Stimulated activated CD8-positive, alpha-beta memory T cell treated with anti-CD3 and anti-CD28 coated beads, Interleukin-12 subunit alpha, Interleukin-12 subunit beta, amount 100 ng/mL, for 24 hours (primary cell): ENCODE measurements around the gene PCNX3.
A peak's percentile ranks its signal among the peaks of the same experiment; 100 is the strongest.

ENCODE experiments used
- DNase-seq: peaks from one replicate; pipeline ENCODE4 v3.0.0-alpha.2; 2020; ENCODE audit errors: extremely low read depth

Gene PCNX3

DNA sequence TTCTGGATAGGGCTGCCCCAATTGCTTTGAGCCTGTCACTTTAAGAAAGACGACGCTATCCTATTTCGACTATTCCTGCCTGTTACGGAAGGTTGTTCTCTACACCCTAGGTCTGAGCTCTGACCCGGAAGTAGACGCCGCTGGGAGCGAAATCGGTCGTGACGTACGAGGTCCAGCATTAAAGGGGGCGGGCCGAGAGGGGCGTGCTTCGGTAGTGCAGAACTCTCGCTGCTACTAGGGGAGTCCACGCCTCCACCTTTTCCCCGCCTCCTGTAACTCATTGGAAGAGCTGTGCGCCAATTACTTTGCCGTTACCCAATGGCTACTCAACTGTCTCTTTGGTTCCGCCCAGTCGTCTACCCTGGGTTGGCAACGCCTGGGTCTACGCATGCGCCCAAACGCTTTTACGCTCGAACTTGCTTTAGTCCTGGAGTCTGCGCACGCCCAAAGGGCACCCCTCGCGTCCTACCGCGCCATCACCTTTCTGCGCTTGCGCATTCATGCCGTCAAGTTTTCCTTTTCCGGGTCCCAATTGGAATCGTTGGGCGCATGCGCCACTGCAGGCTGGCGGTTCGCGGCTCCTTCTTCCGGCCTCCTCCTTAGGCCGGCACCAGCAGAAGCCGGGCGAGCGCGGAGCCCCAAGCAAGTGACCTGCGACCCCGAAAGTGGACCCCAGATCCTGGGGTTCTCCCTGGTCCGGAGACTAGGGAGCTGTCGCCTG lies at the start of gene PCNX3:
Gene PCNX3 (plus strand): TSS at position 548 of the 721 bp plus-strand sequence. CDS start 536 bp downstream, outside the sequence.
- DNase-seq = peak; percentile 99

GRCh38 chr11:65569164-65569972 lies 46.2 kb upstream of the PCNX3 start:
- no peak for DNase-seq

DNA sequence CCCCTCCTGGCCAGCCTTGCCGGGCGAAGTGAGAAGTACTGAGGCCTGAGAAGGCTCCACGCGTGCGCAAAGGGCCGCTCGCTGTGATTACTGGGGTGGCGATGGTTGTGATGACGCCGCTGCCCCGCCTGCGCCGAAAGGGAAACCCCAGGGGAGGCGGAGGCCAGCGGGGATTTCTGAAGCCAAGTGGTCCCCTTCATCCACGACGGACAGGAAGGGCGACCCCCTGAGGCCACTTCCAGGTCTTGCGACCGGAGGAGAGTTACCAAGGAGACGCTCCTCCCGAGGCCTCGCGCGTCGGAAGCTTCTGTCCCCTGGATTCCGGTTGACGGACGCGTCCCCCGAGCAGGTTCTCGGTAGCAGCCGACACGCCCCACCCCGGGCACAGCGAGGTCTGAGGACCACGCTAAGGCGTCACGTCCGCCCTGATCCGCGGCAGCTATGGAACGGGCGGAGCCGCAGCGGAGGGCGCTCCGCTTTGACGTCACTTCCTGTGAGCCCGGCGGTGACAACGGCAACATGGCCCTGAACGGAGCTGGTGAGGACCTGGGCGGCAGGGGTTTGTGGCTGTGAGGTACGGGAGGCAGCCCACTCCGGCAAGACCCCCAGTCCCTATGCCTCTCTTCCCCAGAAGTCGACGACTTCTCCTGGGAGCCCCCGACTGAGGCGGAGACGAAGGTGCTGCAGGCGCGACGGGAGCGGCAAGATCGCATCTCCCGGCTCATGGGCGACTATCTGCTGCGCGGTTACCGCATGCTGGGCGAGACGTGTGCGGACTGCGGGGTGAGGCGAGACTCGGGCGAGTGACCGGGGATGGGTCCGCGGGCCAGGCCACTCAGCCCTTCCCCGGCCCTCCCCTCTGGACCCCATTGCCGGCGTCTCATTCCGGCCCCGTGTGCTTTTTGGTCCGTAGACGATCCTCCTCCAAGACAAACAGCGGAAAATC lies 45.3 kb upstream of the PCNX3 start, which contains the start of gene ZNRD2:
Gene ZNRD2 (plus strand): TSS at position 505 of the 946 bp plus-strand sequence. CDS start 15 bp downstream, at position 520.
- DNase-seq = peak; percentile 99

GRCh38 chr11:65571420-65571819 lies 44.2 kb upstream of the PCNX3 start:
- DNase-seq = no peak

GRCh38 chr11:65571940-65572339 lies 43.6 kb upstream of the PCNX3 start:
- no peak for DNase-seq

- DNase-seq = peak; percentile 68
Measured at GRCh38 chr11:65572356-65573051, 43.1 kb upstream of the PCNX3 start, which contains the start of gene FAM89B. Gene FAM89B, plus strand, starts transcription at chr11:65572538. Its CDS starts 132 bp downstream, at chr11:65572670.

DNA sequence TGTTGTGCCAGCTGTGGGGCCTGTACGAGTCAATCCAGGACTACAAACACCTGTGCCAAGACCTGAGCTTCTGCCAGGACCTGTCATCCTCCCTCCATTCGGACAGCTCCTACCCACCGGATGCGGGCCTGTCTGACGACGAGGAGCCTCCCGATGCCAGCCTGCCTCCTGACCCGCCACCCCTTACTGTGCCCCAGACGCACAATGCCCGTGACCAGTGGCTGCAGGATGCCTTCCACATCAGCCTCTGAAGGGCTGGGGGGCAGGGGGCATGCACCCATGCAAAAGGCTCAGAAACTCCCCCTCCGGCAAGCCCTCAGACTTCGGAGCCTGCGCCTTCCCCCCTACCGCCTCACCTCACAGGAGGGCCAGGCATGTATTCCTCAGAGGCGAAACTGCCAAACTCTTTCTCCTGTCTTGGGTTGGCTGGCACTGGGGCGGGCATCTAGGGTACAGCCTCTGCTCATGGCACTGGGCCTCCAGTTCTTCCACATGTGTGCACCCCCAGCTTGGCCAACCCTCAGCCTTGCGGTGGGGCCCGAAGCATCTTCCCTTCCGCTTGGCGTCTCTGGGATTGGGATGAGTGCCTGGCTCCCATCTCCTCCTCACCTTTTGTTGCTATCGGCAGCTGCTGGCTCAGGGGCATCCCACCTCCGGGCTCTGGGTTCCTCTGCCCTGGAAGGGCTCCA lies 42.0 kb upstream of the PCNX3 start:
- DNase-seq = no peak

- DNase-seq = peak; percentile 76
Measured at GRCh38 chr11:65574109-65574810, 41.3 kb upstream of the PCNX3 start.

DNA sequence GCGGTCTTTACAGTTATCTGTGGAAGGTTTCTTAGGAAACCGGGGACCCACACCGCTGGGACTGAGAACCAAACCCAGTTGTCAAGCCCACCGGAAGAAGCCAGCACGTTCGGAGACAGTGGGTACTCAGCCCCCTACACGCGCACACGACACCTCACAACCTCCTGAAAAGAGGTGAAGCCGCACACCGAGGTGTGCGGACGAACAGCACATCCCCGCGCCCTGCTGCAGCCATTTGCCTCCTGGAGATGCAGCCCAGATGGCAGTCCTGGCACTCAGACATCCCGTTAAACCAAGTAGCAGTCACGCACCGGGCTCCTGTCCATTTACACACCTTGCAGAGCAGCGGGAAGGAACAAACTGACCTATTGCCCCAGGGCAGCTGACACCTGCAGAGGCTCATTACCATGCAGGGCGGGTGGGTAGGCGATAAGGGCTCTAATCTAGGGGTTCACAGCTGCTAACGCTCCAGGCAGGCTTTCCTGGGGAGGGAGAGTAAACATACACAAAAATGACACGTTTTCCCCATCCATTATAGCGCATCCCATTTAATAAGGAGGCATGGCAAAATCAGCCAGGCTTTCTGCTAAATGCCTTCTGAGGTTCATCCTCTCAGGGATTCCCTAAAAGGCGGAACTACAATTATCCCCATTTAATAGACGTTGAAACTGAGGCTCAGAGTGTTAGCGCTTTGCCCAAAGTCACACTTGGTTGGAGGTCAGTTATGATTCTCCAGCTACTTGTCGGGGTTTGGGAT lies 40.6 kb upstream of the PCNX3 start:
- no peak for DNase-seq

- DNase-seq = no peak
Measured at GRCh38 chr11:65575568-65576231, 39.9 kb upstream of the PCNX3 start, which contains the start of gene EHBP1L1. Gene EHBP1L1, plus strand, starts transcription at chr11:65576053. Its CDS starts 250 bp downstream, at chr11:65576303.

DNA sequence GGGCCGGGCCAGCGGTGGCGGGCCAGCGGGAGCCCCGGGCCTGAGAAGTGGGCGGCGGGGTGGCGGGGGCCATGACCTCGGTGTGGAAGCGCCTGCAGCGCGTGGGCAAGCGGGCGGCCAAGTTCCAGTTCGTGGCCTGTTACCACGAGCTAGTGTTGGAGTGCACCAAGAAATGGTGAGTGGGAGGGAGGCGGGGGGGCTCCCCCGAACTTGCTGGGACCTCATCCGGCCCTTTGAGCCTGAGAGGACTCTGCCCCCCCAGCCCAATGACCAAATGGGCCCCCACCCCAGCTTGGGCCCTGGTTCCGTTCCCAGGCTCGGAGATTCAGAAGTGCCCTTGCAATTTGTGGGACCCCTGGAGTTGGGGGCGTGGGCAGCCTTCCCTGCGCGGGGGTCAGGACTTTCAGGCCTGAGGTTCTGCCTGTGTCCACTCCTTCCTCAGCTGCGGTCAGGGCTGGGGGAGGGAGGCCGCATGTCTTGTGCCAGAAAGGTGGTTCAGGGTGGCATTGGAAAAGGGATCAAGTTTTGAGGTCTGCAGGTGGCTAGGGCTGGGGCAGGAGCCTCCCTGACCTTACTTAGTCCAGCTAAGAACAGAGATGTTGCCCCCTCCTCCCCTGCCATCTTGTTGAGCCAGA lies 39.2 kb upstream of the PCNX3 start:
- DNase-seq = no peak

DNA sequence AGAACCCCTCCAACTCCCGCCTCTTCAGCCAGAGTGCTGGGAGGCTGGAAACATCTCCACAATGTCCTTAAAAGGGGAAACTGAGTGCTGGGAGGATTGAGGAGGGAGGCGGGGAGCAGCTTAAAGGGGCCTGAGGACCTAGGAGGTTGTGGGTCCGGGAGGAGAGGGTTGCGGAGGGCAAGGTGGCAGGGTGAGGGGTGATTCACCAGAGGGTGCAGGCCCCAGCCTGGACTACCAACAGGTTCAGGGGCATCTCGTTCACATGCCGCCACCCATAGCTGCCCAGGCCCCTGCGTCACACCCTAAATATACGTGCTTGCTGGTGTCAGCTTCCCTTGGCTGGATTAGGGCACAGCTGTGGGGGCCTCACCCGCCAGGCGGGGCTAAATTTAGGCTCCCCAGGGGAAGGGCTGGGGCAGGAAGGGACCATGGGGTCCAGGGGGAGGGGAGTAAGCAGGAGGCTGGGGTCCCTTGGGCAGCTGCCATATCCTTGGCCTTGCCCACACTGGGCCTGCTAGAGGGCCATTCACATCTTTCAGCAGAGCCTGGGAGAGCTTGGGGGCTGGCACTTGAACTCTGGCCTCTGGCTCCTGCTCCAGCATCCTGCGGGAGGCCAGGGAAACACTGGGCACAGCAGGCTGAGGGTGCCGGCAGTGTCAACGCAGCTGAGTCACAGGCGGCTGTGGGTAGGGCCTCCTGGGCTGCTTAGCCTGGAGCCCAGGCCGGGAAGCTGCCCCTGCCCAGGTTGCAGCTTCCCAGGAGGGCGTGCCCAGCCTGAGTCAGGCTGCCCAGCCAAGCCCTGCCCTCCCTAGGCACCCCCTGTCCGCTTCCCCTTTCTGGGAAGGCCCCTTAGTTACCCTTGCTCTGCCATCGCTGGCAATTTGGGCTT lies 38.5 kb upstream of the PCNX3 start:
- DNase-seq = no peak

- no peak for DNase-seq
Measured at GRCh38 chr11:65577756-65578109, 37.8 kb upstream of the PCNX3 start.

- no peak for DNase-seq
Measured at GRCh38 chr11:65578134-65578533, 37.4 kb upstream of the PCNX3 start.

- DNase-seq = no peak
Measured at GRCh38 chr11:65578667-65579066, 36.9 kb upstream of the PCNX3 start.

- no peak for DNase-seq
Measured at GRCh38 chr11:65579291-65579690, 36.3 kb upstream of the PCNX3 start.
